NCI-H2196 (cell line): Measurements from ENCODE around the gene LILRA6.

Source experiments
- DNase-seq: peaks from one replicate; lab custom pipeline; 2025; ENCODE audit not compliant: unreplicated experiment; lab: John Stamatoyannopoulos, UW

LILRA6 gene

GRCh38 chr19:54189145-54189734 lies 53.4 kb downstream of the LILRA6 start, which contains the start of gene MBOAT7:
MBOAT7 (minus strand) TSS chr19:54189580; CDS start chr19:54188508, 1,072 bp downstream.
- DNase-seq, result no peak

DNA sequence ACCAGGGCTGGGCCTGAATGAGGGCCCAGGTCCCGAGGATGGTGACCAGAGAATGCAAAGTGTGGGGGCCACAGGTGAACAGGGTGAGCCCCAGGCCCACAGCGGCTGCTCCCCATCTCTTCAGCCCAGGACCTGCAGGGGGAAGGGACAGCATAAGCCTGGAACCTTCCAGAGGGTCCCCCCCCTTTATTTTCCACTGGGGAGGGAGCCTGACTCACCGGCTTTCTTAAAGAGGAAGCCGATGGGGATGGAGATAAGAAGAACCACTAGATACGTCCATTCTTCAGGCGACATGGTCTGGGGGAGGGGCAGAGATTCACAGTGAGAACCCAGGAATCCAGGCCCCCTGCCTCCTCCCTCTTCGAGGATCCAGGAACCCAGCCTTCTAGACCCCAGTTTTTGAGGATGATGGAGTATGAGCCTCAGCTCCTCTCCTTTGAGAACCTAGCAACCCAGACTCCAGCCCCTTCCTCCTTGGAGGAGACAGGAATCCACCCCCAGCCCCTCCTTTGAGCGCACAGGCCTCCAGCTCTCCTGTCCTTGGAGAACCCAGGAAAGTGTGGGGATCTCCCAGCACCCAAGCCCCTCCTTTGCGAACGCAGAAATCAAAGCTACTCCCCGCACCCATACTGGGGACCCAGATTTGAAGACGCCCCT lies 54.2 kb downstream of the LILRA6 start:
- no peak for DNase-seq

DNA sequence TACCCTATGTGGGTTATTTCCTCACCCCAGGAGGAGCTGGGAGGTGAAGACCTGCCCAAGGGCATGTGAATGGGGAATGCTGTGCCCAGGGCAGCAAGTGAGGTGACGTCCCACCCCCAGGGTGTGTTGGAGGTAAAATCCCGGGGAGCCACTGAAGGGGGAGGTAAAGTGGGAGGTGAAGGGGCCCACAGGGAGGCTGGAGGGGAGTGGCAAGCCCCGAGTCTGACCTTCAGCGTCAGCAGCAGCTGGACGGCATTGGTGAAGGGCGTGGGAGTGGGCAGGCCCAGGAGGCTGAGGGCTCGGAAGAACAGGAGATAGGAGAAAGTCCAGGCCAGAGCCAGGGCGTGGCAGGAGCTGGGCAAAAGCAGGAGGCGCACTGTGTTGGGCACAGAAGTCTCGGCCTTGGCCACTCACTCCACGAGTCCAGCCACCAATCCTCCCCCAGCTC lies 55.6 kb downstream of the LILRA6 start:
- DNase-seq, result no peak
